Activated T-cell treated with anti-CD3 and anti-CD28 coated beads for 48 hours (primary cell): Measurements from ENCODE around the gene SLFN11.
"Not testable (repeated sequence)": the region's sequence is repeated elsewhere in the genome, so short reads cannot be mapped to it uniquely, and the experiment has no call there.

Experiments used
- DNase-seq: peaks from one replicate; pipeline ENCODE4 v3.0.0-alpha.2; 2020; ENCODE audit warnings: low read depth

The SLFN11 gene, protein sequence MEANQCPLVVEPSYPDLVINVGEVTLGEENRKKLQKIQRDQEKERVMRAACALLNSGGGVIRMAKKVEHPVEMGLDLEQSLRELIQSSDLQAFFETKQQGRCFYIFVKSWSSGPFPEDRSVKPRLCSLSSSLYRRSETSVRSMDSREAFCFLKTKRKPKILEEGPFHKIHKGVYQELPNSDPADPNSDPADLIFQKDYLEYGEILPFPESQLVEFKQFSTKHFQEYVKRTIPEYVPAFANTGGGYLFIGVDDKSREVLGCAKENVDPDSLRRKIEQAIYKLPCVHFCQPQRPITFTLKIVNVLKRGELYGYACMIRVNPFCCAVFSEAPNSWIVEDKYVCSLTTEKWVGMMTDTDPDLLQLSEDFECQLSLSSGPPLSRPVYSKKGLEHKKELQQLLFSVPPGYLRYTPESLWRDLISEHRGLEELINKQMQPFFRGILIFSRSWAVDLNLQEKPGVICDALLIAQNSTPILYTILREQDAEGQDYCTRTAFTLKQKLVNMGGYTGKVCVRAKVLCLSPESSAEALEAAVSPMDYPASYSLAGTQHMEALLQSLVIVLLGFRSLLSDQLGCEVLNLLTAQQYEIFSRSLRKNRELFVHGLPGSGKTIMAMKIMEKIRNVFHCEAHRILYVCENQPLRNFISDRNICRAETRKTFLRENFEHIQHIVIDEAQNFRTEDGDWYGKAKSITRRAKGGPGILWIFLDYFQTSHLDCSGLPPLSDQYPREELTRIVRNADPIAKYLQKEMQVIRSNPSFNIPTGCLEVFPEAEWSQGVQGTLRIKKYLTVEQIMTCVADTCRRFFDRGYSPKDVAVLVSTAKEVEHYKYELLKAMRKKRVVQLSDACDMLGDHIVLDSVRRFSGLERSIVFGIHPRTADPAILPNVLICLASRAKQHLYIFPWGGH

DNA sequence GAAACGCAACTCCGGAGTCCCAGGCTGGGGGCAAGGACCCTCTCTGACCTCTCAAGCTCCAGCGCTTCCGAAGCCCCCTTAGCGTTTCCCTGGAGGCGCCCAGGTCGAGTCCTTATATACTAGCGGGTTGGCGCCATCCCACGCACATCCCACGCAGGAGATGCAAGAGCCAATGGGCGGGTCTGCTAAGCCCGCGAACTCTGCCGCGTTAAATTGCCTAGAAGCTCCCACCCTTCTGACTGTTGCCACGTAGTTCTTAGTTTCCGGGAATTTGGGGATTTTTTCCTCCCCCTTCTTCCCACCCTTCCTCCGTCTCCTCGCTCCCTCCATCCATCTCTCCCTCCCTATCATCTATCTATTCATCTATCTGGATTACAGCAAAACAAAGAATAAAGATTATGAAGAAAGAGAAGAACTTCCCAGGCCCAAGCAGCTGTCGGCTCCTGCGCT lies at the start of gene SLFN11:
SLFN11 (minus strand) TSS at position 88 of the 450 bp plus-strand sequence. CDS start 9,814 bp downstream, outside the sequence.
- peak; percentile 86 for DNase-seq

DNA sequence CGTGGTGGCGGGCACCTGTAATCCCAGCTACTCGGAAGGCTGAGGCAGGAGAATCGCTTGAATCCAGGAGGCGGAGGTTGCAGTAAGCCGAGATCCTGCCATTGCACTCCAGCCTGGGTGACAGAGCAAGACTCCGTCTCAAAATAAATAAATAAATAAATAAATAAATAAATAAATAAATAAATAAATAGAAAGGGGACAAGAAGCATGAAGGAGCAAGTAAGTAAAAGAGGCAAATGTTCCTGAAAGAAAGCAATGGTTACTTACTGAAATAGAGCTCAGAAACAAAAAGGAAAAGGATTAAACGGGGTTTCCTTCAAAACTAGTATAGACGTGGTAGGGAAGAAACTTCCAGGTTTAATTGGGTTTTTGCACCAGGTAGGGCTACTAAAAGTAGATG lies 47.6 kb upstream of the SLFN11 start:
- DNase-seq, result not testable (repeated sequence)

DNA sequence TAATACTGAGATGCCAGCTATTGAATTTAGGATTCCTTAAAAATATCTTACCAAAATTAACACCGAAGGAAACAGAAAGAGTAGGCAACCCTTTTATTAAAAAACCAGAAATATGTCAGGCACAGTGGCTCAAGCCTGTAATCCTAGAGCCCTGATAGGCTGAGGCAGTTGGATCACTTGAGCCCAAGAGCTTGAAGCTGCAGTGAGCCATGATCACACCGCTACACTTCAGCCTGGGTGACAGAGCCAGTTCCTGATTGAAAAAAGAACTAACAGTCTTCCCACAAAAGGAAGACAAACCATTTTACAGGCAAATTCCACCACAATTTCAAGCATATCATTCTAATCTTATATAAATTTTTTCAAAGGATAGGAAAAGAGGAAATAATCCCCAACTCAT lies 43.2 kb upstream of the SLFN11 start:
- no peak for DNase-seq

DNA sequence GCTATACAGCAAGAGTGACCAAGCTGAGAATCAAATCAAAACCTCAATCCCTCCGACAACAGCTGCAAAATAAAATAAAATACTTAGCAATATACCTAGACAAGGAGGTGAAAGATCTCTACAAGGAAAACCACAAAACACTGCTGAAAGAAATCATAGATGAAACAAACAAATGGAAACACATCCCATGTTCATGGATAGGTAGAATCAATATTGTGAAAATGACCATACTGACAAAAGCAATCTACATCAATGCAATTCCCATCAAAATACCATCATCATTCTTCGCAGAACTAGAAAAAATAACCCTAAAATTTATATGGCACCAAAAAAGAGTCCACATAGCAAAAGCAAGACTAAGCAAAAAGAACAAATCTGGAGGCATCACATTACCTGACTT lies 41.3 kb upstream of the SLFN11 start:
- DNase-seq, result not testable (repeated sequence)

DNA sequence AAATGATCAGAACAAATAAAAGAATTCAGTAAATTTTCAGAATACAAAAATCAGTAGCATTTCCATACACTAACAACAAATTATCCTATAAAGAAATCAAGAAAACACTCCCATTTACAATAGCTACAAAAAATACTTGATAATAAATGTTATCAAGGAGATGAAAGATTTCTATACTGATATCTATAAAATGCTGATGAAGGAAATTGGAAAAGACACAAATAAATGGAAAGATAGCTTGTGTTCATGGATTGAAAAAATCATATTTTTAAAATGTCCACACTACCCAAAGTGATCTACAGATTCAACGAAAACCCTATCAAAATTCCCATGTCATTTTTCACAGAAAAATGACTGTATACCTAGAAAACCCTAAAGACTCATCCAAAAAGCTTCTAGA lies 40.8 kb upstream of the SLFN11 start:
- no peak for DNase-seq

DNA sequence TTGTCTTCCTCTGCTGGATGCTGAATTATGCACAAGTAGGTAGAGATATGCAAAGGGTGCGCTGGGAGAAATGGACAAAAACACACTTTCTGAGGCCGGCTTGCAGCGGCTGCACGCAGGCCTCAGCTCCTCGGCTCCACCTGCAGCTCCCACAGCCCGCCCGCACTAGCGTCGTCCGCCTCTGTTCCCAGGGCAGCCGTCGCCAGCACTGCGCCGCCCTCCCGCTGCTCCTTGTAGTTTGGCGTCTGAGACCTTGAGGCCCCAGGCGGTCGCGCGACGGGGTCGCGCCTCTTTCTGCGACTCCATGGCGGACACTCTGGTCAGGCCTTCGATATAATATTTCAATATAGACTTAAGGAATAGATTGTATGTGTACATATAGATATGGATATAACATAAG lies 34.1 kb upstream of the SLFN11 start:
- DNase-seq, result no peak

DNA sequence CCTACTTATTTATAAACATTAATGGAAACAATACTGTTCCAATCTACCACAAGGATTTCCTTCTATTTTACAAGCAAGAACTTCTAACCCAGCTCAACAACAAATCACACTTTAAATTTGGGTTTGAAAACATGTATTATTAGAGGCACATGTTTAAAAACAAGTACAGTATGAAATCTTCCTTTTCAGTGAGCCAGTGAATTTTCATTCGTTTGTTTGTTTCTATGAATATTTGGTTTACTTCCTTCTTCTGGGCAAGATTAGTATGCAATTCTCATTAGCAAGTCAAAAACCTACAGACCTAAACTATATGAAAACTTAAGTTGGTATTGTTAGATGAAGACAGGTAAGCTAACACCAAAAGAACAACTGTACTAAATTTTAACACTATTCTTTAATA lies 33.1 kb upstream of the SLFN11 start:
- no peak for DNase-seq

DNA sequence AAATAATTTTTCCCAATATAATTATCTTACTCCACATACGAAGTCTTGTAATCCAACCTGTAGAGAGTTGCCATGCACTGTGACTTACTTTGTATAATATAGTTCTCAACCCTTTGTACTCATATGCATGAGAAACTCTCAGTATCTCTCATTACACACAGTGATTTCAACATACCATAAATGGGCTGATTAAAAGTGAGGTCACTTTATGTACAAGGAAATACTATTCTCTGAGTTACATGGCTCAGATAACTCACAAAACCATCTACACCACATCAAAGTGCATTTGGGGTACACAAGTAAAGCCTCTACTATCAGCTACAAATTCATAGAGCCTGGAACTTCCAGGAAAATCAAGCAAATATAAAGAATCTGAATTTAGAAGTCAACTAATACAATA lies 30.9 kb upstream of the SLFN11 start:
- no peak for DNase-seq

DNA sequence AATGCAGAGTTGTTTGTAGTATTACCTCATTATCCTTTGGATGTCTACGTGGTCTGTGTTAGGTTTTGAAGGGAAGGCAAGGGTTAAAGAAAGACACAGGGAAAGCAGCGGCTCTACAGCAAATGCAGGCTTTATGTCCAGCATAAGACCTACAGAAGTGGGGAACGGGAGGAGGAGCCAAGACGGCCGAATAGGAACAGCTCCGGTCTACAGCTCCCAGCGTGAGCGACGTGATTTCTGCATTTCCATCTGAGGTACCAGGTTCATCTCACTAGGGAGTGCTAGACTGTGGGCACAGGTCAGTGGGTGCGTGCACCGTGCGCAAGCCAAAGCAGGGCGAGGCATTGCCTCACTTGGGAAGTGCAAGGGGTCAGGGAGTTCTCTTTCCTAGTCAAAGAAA lies 20.4 kb upstream of the SLFN11 start:
- not testable (repeated sequence) for DNase-seq

DNA sequence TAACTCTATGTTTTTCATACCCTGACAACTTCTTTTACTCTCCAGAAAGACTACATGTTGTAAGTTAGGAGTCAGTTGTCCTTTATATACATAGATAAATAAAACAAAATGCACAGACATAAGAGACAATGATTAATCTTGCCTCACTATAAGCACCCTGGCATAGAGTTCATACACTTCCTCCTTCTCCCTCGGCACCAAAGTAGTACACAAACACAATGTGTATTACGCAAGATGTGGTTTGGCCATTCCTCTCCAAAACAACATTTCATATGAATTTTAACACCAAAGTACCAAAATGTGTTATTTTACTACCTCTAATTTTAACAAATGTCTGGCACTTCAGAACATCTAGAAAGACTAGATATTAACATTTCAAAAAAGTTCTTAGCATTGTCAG lies 17.2 kb upstream of the SLFN11 start:
- no peak for DNase-seq

DNA sequence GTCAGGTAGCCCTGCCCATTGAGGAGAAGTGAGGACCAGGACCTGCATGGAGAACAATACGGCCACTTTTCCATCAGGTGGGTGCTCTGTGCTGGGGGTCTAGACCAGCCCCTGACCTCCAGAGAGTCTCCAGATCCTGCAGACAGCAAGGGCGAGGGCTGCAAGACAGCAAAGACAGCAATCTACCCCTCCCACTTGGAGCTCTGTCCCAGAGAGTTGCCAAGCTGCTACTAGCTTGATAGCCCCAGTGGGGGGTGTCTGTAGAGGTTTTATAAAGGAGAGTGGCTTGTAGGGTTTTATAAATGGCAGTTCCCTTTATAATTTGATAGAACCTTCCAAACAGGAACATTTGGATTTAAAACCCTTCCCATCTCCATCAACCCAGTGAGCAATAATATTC lies 16.7 kb upstream of the SLFN11 start:
- no peak for DNase-seq

DNA sequence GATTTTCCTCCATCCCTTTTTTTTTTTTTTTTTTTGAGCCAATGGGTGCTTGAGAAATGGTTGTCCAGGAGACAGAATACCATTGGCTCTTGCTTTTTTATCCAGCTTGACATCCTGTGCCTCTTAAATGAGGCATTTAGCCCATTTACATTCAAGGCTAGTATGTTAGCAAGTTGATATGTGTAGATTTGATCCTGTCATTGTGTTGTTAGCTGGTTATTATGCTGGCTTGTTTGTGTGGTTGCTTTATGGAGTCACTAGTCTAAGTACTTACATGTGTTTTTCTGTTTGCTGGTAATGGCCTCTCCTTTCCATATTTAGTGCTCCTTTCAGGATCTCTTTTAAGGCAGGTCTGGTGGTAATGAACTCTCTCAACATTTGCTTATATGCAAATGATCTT lies 14.1 kb upstream of the SLFN11 start:
- no peak for DNase-seq

DNA sequence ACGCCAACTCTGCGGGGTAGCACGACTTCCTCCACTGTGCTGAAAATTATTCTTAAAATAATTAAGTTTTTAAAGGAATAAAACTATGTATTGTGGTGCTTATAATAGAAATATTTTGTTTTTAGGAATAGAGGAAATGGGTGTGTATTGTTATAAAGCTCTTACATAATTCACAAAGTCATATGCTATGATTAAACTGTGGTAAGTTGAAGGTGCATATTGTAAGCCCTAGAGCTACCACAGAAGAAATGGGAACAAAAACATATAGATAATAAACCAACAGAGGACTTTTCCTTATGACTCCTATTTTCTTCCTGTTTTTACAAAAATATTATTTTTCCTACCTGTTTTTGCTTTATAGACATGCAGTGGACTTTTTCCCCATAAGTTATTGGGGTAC lies 4.3 kb upstream of the SLFN11 start:
- DNase-seq, result no peak

DNA sequence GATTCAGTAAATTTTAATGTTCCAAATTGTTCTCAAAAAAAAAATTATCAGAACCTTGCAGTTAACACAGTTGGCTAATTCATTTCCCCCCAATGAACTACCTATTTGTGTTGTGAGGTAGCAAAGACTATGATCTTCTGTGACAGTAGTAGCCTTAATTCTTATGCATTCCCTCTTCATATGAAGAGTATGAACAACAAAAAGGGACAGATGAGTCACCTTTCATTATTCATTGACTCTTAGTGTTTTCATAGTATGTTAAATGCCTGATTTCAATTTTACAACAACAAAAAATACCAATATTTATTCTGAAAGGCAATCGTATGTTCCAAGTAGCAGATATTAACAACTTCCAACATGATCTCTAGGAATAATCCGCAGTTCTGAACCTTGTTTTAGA lies 3.6 kb upstream of the SLFN11 start:
- DNase-seq, result no peak

DNA sequence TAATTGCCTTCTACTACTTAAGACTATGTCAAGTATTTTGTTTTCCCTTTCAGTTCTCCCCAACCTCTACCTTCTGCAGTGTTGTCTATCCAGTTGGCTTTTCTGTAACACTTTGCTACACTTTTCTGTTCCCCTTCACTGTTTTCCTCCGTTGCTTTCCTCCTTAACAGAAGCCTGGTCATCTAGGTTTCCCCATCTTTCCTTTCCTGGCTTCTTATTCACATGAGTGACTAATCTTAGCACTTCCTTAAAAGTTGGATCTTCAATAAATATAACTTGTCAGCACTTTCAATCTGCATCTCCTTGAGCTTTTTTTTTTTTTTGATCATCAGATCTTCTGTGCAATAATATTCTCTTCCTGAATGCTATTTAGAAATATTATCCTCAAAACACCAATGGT lies 2.8 kb upstream of the SLFN11 start:
- no peak for DNase-seq

DNA sequence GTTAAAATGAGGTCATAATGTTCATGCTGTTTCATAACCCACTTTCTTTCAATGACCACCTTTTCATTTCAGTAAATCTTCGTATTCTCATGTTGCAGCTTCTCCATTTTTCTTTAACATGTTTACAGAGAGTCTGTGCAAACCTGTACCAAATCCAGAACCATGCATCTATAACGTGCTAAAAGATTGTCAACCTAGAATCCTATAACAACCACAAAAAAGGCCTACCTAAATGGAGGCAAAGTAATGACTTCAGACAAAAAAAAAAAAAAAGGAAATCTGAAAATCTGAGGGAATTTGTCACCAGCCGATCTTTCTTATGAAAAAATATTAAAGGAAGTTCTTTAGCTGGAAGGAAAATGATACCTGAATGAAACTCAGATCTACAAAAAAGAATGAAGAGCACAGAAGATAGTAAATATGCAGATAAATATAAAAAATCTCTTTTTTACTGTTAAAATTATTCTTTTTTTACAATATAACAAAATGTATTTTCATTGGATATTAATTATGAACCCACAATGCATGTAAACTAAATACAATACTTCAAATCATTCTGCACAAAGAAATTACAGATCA lies 1.4 kb upstream of the SLFN11 start:
- no peak for DNase-seq

DNA sequence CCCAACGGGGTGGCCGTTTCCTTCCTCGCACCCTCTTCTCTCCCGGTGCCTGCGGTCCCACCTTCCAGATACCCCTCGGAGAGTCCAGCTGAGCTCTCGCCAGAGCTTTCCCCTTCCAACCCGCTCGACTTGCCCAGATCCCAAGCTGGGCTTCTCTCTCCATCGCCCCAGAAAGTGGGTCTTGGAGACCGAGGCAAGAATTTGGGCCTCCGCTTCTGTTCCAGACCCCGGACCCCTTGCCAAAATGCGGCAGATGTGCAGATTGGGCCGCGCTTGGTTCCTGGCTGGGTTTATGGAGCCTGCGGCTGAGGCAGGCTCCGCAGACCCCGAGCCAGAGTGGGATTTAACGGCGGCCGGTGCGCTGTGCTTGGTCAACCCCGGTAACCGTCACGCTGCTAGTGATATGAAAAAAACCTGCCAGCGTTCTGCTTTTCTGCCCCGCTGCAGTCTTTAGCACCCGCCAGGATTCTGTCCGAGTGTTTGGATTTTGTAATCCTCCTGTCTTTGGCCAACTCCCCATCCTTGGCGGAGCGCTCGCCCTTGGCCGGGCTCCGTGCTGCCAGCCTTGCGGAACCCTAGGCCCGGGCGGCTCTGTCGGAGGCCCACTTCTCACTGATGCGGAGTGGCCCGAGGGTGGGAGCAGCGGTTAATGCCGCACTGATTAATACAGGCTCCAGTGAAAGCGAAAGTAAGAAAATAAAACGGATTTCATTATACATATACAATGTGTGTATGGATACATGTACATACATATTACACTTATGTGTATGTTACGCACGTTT lies 754 bp upstream of the SLFN11 start:
- DNase-seq, result peak; percentile 55

DNA sequence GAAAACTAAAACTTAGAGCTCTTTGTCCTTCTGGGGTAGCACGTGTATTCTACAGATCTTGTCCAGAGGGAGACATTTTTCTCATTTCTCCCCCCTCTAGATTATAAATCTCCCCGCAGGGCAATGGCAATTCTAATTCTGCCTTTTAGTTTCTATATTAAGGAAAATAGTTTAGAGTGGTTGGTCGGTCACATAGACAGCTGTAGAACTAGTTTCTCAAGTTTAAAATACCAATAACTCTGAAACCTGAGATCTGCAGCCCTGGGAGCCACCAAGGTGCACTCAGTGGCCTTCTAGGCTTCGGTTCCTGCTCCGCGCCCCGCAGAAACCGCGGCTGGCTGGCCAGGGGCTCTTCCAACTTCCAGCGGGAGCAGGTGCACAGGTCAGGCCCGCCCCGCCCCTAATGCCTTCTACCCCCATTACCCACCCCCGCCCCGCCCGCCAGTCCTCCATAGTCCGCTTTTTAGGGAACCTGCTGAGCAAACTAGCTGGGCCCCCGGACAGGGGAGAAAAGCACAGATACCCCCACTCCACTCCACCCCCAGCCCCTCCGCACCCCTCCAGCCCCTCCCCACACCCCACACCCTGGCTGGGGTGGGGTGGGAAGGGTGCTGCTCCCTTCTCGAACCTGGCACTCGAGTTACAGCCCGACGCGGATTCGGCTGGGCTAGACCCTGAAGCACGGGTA lies 431 bp downstream of the SLFN11 start:
- DNase-seq, result peak; percentile 18

DNA sequence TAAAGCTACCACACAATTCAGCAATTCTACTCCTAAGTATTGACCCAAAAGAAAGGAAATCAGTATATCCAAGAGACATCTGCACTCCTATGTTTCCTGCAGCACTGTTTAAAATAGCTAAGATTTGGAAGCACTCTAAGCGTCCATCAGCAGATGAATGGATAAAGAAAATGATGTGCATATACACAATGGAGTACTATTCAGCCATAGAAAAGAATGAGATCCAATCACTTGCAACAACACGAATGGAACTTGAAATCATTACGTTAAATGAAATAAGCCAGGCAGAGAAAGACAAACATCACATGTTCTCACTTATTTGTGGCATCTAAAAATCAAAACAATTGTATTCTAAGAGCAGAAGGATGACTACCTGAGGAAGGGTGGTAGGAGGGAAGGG lies 1.5 kb downstream of the SLFN11 start:
- no peak for DNase-seq

DNA sequence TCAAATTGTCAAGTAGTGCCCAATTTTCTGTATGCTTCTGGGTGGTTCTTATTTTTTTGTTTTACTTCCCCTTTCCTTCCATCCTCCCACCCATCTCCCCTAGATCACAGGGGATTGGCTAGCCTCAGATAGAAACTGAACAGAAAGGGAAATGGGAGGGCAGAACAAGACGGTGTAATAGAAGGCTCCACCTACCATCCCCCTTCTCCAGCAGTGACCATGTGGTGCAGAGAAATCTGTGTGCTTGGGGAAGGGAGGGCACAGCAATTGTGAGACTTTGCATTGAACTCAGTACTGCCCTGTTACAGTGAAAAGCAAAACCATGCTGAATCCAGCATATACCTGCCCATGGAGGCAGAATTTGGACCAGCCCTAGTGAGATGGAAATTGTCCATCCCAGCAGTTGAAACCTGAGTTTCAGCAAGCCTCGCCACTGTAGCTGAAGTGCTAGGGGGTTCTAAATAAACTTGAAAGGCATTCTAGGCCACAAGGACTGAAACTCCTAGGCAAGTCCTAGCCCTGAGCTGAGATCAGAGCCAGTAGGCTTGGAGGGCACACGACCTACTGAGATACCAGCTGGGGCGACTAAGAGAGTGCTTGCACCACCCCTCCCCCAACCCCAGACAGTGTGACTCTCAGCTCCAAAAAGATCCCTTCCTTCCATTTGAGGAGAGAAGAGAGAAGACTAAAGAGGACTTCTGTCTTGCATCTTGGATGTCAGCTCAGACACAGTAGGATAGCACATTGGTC lies 5.2 kb downstream of the SLFN11 start:
- DNase-seq, result no peak

DNA sequence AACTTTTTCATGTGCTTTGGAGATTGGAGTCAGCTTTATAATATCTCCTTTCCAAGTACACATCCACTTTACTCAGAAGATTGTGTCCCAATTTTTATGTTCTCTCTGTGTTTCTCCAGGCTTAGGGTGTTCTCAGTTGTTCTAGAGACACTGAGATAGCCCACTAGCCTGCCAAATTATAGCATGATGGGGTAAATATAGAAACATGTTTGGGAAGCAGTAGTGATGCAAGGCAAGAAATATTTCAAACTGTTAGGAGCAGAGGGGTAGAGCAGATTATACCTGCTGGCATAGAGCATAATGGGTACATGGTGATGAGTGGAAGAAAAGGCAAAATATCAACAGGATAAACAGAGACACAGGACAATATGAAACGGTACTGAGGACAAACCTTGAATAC lies 12.4 kb downstream of the SLFN11 start:
- no peak for DNase-seq
